Activated CD8-positive, alpha-beta memory T cell treated with anti-CD3 and anti-CD28 coated beads, Interleukin-2, amount 50 U/mL, for 1 hour (primary cell): ENCODE data around the gene GNL3.
"Not testable (repeated sequence)": the region's sequence is repeated elsewhere in the genome, so short reads cannot be mapped to it uniquely, and the experiment has no call there.

Source experiments
- DNase-seq: peaks from one replicate; pipeline ENCODE4 v3.0.0-alpha.2; 2020; ENCODE audit errors: extremely low read depth

The GNL3 gene, protein sequence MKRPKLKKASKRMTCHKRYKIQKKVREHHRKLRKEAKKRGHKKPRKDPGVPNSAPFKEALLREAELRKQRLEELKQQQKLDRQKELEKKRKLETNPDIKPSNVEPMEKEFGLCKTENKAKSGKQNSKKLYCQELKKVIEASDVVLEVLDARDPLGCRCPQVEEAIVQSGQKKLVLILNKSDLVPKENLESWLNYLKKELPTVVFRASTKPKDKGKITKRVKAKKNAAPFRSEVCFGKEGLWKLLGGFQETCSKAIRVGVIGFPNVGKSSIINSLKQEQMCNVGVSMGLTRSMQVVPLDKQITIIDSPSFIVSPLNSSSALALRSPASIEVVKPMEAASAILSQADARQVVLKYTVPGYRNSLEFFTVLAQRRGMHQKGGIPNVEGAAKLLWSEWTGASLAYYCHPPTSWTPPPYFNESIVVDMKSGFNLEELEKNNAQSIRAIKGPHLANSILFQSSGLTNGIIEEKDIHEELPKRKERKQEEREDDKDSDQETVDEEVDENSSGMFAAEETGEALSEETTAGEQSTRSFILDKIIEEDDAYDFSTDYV

DNA sequence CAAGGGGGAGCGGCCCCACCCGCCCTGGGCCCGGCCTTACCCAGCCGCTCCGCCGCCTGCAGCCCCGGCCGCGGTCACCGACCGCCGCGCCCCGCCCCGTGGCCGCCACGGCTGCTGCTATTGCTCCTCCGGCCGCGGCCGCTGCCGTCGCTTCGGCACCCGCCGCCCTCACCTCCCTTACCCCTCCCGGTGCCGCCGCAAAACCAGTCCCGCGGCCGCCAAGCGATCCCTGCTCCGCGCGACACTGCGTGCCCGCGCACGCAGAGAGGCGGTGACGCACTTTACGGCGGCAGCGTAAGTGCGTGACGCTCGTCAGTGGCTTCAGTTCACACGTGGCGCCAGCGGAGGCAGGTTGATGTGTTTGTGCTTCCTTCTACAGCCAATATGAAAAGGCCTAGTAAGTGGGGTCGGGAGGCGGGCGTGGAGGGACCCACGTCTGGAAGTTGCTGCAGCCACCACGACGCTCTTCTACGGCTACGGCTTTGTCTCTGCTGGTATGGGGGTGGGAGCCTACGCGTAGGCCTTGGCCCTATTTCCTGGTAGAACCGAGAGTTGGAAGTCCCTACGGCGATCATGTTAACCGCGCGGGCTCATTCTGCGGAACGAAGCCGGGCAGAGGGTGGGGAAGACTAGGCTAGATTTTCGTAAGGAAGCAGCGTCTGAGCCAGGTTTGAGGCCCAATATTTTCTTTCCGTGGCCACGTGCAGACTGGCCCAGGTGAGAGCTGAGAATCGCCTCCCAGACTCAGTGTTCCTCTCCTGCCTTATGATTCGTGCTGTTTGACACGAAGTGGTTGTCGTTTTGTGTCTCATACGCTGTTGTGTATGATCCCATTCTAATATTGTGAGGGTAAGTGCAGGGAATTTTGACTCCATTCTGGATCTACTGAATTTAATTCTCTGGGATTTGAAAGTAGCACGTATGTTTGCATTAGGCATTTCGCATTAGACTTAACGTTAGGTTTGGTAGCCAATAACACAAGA, at the start of gene GNL3, which contains the start of gene PBRM1:
TSS of gene GNL3 (plus strand) at position 324 of the 983 bp plus-strand sequence. CDS start at position 385, 61 bp downstream.
TSS of gene PBRM1 (minus strand) at position 205 of the 983 bp plus-strand sequence.
- DNase-seq, result peak; percentile 66

DNA sequence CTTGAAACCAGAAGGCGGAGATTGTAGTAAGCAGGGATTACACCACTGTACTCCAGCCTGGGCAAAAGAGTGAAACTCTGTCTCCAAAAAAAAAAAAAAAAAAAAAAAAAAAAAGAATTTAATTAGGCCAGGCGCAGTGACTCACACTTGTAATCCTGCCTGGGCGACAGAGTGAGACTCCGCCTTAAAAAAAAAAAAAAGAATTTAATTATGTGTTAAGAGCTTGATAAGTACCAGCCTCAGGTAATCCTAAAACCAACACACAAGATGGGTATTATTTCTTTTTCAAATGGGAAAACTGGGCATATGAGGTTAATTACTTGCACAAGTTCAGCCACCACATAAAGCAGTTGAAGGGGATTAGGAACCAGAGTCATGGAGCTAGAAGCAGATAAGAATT, 49.2 kb upstream of the GNL3 start:
- no peak for DNase-seq

DNA sequence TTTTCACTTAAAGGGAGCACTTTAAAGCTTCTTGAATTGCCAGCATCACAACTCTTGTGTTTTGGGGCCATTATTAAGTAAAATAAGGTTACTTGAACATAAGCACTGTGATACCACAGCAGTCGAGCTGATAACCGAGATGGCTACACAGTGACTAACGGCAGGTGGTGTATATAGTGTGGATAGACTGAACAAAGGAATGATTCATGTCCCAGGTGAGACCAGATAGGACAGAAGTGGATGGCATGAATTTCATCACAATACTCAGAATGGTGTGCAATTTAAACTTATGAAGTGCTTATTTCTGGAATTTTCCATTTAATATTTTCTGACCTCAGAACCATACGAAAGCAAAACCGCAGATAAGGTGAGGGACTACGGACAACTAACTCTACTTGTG, 40.3 kb upstream of the GNL3 start:
- no peak for DNase-seq

DNA sequence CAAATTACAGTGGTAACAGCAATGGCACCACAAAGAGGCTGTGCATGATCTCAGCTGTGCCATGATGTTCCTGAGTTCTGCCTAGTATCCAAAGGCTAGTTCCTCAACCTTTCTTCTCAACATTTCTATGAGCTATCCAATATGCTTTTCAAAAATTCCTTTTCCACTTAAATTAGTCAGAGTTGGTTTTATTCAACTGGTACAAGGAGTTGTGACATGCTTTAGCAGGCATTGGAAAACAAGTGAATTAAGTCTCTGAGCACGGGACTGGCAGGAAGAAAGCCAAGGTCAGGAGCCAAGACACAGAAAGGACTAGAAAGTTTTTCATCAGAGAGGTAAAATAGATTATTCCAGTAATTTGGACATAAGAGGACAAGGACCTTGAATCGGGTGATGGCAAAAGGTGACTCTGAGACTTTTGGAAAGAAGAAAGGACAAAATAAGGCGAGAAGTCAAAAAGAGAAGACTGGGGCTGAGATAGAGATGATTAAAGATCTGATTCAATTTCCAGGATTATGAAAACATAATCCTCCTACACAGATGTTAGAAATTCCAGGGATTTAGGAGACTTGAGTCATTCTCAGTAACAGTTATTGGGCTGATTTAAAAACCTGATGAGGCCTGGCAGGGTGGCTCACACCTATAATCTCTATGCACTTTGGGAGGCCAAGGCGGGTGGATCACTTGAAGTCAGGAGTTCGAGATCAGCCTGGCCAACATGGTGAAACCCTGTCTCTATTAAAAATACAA, 36.2 kb upstream of the GNL3 start:
- no peak for DNase-seq

DNA sequence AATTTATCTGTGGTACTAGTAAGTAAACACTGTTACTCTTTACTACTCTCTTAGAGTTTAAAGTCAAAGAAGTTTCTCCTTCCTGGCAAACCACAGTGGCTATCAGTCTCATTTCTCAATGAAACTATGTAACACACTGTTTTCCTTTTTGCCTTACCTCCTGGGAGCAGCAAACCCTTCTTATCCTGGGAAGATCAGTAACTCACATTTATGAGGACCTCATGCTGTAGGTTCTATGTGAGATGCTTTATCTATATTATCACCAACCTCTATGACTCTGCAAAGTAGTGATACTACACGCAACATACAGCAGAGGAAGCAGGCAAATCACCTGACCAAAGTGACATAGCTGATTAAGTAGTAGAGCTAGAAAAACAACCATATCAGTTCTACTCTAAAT, 35.4 kb upstream of the GNL3 start:
- DNase-seq, result no peak

DNA sequence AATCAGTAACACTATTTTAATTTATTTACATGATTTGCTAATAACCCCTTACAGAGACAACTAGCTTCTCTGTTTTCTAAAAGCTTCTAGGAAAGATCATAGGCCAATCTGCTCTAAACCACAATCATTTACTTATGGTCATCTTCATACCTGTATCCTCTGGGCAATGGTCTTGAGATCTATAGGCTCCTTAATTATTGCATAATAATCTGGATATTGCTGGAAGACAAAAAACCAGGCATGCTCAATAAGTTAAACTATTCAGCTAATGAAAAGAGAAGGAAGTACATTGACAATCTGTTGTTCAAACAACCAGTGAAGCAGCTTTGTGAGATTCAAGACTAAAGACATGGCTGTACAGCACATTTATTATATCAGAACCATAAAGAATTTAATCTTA, 34.2 kb upstream of the GNL3 start:
- no peak for DNase-seq

DNA sequence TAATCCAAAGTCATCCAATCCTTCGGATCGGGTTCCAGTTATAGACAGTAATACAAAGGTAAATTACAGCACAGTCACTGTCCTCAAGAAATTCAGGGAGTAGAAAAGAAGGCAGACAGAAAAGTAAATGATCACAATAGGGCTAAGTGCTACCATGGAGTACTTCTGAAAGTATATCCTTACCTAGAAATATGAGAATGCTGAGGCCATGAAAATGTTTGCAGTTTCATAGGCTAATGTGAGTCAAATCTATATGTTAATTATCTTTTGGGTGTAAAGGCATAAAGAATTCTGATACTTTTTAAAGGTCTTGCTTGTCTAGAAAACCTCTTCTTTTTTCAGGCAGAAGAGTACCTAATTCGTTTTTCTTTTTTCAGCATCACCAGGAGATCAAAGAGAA, 29.9 kb upstream of the GNL3 start:
- no peak for DNase-seq

DNA sequence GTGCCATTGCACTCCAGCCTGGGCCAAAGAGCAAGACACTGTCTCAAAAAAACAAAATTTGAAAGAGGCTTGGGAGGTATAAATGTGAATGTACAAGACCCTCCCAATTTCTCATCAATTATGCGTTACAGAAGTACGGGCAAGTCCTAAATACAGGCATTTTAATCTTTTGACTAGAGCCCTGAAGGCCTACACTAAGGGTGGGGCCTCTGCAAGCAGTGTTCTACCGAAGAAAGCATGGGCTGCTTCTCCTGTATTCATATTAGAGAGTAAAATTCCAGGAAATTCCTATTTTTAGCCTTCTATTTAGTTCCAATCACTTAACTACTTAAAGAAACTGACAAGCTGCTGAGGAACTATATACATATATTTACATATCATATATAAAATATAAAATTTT, 25.8 kb upstream of the GNL3 start:
- no peak for DNase-seq

DNA sequence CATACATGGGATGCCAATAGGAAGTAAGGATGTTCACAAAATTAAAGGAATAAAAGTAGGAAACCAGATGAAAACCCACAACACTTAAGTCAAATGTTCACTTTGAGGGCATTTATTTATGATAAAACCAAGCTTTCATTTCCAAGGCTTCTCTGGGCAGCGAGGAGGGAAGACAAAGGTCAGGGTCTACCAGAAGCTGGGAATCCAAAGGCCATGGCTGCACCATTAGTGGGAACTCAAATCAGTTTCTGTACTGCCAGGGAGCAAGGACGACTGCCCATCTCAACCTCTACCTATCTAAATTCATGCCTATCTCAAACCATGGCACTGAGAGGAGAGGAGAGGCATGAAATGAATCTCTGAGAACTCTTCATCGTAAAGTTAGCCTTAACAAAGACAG, 22.7 kb upstream of the GNL3 start:
- DNase-seq, result no peak

DNA sequence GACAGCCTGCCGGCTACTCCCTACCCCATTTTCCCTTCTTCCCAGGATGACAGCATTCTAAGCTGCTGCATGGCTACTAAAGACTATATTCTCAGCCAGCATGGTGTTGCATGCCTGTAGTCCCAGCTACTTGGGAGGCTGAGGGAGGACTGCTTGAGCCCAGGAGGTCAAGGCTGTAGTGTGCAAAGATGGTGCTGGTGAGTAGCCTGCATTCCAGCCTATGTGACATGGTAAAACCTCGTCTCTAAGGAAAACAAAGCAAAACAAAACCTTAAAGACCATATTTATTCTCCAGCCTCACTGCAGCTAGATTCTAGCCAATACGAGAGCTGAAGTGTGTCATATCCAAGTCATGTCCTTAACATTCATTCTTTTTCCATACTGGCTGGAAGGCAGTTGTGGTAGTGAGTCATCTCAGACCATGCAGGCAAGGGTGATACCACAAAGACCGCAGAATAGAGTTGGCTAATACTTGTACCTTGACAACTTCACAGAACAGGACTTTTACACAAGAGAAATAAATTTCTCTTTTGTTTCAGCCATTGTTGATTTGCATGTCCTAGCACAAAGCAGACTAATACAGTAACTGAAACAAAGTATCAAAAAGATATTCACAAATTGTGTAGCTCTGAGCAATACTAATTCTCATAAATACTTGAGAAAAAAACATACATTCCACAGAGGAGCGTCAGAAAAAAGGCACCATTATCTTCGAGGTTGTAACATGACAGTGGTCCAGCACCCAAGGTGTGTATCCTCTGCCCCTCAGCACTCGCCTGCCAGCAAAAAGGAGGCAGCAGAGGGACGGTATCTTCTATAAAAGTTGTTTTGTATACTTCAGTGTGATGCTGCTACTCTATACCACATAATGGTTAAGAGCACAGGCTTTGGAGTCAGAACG, 15.0 kb upstream of the GNL3 start:
- DNase-seq, result peak; percentile 7

DNA sequence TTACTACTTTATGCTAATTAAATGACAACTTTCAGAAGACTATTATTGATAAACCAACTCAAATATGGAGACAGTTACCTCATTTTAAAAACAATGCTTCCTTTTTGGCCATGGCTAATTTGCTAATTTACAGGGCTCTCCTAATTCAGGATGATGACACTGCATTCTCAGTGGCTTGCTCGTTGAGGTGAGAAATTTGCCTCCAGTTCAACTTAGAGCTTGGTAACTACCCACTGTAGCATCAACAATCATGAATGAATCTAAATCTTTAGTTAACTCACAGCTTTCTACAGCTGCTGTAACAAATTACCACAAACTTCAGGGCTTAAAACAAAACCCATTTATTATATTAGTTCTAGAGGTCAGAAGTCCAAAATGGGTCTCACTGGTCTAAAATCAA, 14.2 kb upstream of the GNL3 start:
- DNase-seq, result no peak

DNA sequence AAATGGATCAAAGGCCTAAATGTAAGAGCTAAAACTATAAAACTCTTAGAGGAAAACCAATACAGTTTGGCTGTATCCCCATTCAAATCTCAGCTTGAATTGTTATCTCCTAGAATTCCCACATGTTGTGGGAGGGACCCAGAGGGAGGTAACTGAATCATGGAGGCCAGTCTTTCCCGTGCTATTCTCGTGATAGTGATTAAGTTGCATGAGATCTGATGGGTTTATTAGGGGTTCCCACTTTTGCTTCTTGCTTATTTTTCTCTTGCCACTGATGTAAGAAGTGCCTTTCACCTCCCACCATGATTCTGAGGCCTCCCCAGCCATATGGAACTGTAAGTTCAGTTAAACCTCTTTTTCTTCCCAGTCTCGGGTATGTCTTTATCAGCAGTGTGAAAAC, 9.6 kb upstream of the GNL3 start:
- not testable (repeated sequence) for DNase-seq

DNA sequence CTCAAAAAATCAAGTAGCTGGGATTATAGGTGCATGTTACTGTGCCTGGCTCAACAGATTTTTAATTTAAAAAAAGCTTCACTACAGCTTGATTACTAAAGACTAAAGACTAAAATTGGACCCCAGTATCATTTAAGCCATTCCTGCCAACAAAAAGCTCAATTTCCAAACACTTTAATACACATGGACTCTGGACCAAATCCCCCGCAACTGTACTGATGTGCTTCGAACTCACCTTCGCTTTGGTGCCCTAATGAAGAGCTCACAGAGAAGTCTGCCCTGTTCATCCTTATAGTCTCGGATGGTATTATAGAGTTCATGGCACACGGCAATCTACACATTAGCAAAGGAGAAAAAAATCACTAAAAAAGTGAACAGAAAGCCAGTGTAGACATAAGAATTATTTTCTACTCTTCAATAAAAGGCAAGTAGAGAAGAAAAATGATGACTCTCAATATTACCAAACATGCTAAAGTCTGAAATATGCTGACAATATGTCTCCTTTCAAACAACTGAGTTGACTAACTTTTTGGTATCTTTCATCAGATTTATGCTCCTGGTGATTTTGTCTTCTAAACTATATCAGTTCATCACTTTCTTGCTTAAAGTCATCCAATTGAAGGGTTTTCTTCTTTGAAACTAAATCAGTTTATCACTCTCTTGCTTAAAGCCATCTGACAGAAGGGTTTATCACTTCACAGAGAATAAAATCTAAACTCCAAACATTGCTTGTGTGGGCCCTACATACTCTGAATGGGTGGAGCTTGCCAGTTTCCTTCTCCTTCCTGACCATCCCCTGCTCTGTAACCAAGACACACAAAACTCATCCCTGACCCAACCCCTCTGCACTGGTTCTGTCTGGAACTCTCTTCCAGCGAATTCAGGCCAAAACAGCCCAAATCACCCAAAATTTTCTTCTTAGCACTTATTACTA, 7.3 kb upstream of the GNL3 start:
- DNase-seq, result no peak

DNA sequence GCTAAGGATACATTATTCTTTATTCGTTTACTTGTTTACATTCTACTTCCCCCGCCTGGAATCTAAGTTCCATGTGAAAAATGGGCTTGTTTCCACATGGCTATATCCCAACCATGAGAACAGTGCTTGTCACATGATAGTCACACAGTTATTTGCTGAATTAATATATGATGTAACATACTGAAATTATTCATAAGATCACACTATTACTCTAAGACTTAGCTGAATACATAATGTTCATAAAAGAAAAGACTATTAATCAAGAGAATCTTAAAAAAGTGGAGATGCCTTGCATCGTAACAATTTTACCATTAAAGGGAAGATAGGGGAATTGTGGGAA, 6.7 kb upstream of the GNL3 start:
- no peak for DNase-seq

DNA sequence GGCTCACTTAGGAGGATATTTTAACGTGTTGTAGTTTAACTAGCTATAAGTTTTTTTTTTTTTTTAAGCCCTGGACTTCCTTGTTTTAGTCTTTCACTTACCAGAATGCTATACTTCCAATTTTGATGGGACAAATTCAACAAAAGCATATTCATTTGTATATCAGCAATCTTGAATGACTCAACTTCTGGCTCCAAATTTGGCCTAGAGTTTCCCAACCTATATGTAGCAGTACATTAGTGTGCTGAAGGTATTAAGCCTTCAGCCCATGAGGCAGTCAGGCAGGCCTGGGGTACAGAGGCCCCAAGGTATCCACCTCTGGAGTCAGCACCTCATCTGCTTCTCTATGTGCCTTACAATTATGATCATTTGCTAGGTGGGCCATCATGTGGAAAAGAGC, 6.0 kb upstream of the GNL3 start:
- no peak for DNase-seq

DNA sequence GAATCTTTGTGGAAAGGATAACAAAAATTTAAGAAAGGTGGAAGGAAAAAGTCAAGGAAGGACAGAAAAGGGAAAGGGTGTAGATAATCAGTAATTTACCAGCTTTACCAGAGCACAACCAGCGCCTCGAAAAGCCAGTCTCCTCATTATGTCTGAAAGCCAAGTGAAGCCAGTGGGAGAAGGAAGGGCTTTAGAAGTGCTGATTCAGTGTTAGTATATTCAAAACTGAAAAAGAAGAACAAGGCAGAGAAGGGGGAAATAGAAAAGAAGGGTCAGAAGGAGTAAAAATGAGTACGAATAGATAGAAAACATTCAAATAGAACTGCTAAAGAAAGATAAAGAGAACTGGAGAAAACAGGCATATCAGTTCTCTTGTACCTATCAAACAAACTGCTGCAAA, 4.2 kb upstream of the GNL3 start:
- DNase-seq, result no peak

DNA sequence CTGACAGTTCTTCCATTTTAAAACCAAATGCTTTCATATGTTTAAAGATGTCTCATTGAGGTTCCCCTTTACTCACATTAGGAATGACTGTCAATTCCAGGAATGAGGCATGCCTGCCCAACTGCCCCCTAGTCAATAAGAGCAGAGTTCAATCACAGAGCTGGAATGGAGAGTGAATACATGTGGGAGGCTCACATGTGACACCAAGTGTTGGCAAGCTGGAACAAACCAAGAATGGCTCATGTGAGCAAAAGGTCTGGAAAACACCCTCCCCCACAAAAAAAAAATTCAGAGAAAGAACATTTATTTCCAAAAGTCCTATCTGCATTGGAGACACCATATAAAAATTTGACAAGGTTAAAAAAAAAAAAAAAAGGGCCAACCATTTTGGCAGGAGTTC, 3.8 kb upstream of the GNL3 start:
- DNase-seq, result no peak

DNA sequence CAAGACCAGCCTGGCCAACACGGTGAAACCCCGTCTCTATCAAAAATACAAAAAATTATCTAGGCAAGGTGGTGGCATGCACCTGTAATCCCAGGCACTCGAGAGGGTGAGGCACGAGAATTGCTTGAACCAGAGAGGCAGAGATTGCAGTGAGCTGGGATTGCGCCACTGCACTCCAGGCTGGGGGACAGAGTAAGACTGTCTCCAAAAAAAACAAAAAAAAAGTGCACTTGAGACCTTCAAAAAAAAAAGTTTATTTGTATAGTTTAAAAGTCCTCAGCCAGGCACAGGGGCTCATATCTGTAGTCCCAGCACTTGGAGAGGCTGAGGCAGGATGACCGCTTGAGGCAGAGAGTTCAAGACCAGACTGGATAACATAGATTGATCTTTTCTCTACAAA, 2.2 kb upstream of the GNL3 start:
- DNase-seq, result no peak

DNA sequence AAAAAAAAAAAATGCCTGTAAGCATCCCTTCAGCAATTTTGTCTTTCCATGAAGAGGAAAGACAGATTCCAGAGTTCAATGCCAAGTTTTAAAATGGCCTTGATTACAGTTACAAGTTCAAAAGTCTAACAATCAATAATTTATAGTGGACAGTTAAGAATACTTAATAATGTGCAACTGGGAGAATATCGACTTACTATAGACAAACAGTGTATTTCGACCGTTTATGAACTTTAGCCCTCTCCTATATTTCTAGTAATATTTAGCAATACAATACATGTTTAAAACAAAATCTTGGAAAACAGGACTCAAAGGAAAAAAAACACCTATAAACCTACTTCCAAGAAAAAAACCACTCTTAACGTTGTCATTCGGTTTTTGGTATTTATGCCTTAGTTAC, 1.6 kb upstream of the GNL3 start:
- DNase-seq, result no peak

DNA sequence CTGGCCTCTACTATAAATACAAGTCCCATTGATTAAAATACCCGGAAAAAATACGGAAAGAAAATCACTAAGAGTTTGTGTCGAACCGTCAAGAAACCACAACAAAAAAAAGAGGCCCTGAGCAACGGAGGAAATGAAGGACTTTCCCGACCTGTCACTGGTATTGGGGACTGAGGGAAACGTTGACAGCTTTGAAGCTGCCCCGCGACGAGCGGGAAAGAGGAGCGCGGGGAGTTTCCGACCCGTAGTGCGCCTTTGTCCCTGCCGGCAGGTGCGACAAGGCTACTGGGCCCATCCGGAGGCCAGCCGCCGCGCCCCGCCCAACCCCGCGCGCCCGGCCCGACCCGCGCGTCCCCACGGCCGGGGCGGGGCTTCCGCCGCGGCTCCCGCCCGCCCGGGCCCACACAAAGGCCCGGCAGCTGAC, 535 bp upstream of the GNL3 start:
- DNase-seq, result no peak
